Panc1 (cell line): ENCODE data around the gene GADD45G. TPM values are rescaled to one million over a fixed set of nuclear protein-coding genes. Genes with fewer than 3 reads are reported as not detected.
A peak's percentile ranks its signal among the peaks of the same experiment; 100 is the strongest.

Source experiments
- ATAC-seq: fragments of 200-7000 bp; cut with Tn5 transposase; 2 replicates; pipeline ENCODE4 v1.9.1; 2020; ENCODE audit warnings: mild to moderate bottlenecking, moderate library complexity
- BruUV-seq: library from RNA; stranded (reverse); fragments of 400-500 nt; replicated peaks from 2 replicates; lab custom pipeline; 2021; lab: Mats Ljungman, UMichigan
- CTCF ChIA-PET: fragments of 300-600 bp; sonication (Branson Sonifier 250); formaldehyde crosslinking; loops from one replicate; lab custom pipeline; 2022; ENCODE audit warnings: antibody characterized with exemption; lab: Charles Lee
- POLR2A ChIA-PET: fragments of 300-600 bp; sonication (Branson Sonifier 250); formaldehyde crosslinking; loops from one replicate; lab custom pipeline; 2022; ENCODE audit warnings: antibody characterized with exemption; lab: Charles Lee
- DNase-seq: peaks from one replicate; pipeline ENCODE4 v3.0.0-alpha.2; 2010; ENCODE audit warnings: low read depth, low spot score
- H3K27ac ChIP-seq: 2 replicates; pipeline ENCODE4 v1.5.1; 2011; ENCODE audit warnings: mild to moderate bottlenecking, low read length, inconsistent platforms
- H3K27me3 ChIP-seq: fragments of 200-500 bp; sonication (Bioruptor generic); 2 replicates; pipeline ENCODE4 v1.6.0; 2014; ENCODE audit warnings: low read length, inconsistent platforms; ENCODE audit not compliant: control insufficient read depth, insufficient read depth
- H3K36me3 ChIP-seq: fragments of 200-500 bp; sonication (Bioruptor generic); 2 replicates; pipeline ENCODE4 v1.5.1; 2014; ENCODE audit warnings: inconsistent platforms, mild to moderate bottlenecking, low read length, moderate library complexity; ENCODE audit not compliant: control insufficient read depth, insufficient read depth
- H3K4me1 ChIP-seq: 2 replicates; pipeline ENCODE4 v1.5.1; 2011; ENCODE audit warnings: inconsistent platforms, mild to moderate bottlenecking, low read length, moderate library complexity; ENCODE audit not compliant: control insufficient read depth, insufficient read depth
- H3K4me3 ChIP-seq, 2 experiments: 2 replicates each; pipeline ENCODE4 v1.5.1; 2011 to 2012; ENCODE audit warnings: low read depth in 2 of 2, low read length in 2 of 2, mild to moderate bottlenecking in 2 of 2, inconsistent platforms in 1 of 2, moderate library complexity in 1 of 2
- H3K9me3 ChIP-seq: fragments of 200-500 bp; sonication (Bioruptor generic); 2 replicates; pipeline ENCODE4 v1.5.1; 2014; ENCODE audit warnings: low read depth, mild to moderate bottlenecking, inconsistent platforms, low read length, moderate library complexity; ENCODE audit not compliant: control insufficient read depth, insufficient read depth
- POLR2AphosphoS5 ChIP-seq: IDR thresholded peaks from 2 replicates; pipeline ENCODE4 v1.6.1; 2012; ENCODE audit warnings: mild to moderate bottlenecking, low read depth, low read length, moderate library complexity
- SIN3A ChIP-seq: IDR thresholded peaks from 2 replicates; pipeline ENCODE4 v1.6.1; 2012; ENCODE audit warnings: low read depth, mild to moderate bottlenecking, low read length, moderate library complexity, borderline replicate concordance; ENCODE audit not compliant: insufficient read depth
- TCF7L2 ChIP-seq: IDR thresholded peaks from 2 replicates; pipeline ENCODE4 v1.6.1; 2011; ENCODE audit warnings: mild to moderate bottlenecking, low read depth, low read length, inconsistent platforms
- in situ Hi-C: cut with HindIII; loops from 2 replicates; pipeline ENCODE4 v1.10.0; 2016; ENCODE audit warnings: low sequenced_read_pairs, low pct_unique_long_range_greater_than_20kb
- intact Hi-C: fragments of 100-400 bp; cut with micrococcal nuclease; formaldehyde crosslinking; loops from one replicate; pipeline ENCODE4 v1.10.0; 2022; ENCODE audit not compliant: unreplicated experiment
- total RNA-seq: library from RNA; stranded (reverse); gene quantifications from one replicate; pipeline ENCODE4 v1.2.1, GENCODE V29; 2021; ENCODE audit not compliant: unreplicated experiment
- TF ChIP-seq, protein P1 (sequence below), 2 experiments: IDR thresholded peaks; 2 replicates each; pipeline ENCODE4 v1.6.1; 2011 to 2012; ENCODE audit warnings: low read depth in 2 of 2, control low read depth in 1 of 2, low read length in 1 of 2, mild to moderate bottlenecking in 1 of 2, moderate library complexity in 1 of 2; ENCODE audit not compliant: insufficient read depth in 1 of 2
- TF ChIP-seq, protein P2 (sequence below): fragments of 450-650 bp; IDR thresholded peaks from 2 replicates; pipeline ENCODE4 v1.5.1; 2017; ENCODE audit warnings: mild to moderate bottlenecking

Gene GADD45G
- total RNA-seq, 1 experiment from 2014 or later: 1.2 TPM

DNA sequence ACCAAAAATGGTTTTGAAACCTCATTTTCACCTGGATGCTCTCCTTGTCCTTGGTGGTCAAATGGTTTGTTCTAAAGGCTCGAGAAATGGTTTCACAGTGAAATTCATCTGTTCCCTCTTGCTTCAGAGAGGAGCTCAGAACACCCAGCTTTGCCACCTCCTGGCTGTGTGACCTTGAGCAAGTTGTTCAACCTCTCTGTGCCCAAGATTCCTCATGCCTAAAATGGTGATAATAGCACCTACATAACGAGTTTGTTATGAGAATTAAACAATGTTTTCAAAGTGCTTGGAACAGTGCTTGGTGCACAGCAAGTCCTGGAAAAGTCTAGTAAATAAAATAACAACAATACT lies 6.5 kb upstream of the GADD45G start:
- no peak for DNase-seq
- BruUV-seq: no TSS peak
- H3K4me1 ChIP-seq: peaks cover 2% of the 10 kb centered on the region; the same call in 1 of the 2 replicates
- in situ Hi-C loops (no loop called here), intact Hi-C loops (loop anchor here (10.0 kb wide), 1 partner anchor 626 kb away; no protein-coding TSS in a partner anchor)
- H3K27me3 ChIP-seq: no peaks in the 10 kb centered on the region; the same call in 1 of the 2 replicates
- no peak for ATAC-seq
- POLR2A ChIA-PET: interaction anchor here (0.5 kb wide), 1 partner anchor 13 kb away, joined by 5 read pairs; no protein-coding TSS in a partner anchor
- H3K27ac ChIP-seq: no peak overlapping the region
- no peaks in the 10 kb centered on the region for H3K36me3 ChIP-seq
- H3K9me3 ChIP-seq: no peaks in the 10 kb centered on the region
- TF ChIP-seq, protein P1, sequence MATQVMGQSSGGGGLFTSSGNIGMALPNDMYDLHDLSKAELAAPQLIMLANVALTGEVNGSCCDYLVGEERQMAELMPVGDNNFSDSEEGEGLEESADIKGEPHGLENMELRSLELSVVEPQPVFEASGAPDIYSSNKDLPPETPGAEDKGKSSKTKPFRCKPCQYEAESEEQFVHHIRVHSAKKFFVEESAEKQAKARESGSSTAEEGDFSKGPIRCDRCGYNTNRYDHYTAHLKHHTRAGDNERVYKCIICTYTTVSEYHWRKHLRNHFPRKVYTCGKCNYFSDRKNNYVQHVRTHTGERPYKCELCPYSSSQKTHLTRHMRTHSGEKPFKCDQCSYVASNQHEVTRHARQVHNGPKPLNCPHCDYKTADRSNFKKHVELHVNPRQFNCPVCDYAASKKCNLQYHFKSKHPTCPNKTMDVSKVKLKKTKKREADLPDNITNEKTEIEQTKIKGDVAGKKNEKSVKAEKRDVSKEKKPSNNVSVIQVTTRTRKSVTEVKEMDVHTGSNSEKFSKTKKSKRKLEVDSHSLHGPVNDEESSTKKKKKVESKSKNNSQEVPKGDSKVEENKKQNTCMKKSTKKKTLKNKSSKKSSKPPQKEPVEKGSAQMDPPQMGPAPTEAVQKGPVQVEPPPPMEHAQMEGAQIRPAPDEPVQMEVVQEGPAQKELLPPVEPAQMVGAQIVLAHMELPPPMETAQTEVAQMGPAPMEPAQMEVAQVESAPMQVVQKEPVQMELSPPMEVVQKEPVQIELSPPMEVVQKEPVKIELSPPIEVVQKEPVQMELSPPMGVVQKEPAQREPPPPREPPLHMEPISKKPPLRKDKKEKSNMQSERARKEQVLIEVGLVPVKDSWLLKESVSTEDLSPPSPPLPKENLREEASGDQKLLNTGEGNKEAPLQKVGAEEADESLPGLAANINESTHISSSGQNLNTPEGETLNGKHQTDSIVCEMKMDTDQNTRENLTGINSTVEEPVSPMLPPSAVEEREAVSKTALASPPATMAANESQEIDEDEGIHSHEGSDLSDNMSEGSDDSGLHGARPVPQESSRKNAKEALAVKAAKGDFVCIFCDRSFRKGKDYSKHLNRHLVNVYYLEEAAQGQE (IDR thresholded peaks at IDR 0.05; ENCODE audit: insufficient read depth in 1 of 2, low read depth in 2 of 2, low read length in 1 of 2): no peak
- TF ChIP-seq, protein P2, sequence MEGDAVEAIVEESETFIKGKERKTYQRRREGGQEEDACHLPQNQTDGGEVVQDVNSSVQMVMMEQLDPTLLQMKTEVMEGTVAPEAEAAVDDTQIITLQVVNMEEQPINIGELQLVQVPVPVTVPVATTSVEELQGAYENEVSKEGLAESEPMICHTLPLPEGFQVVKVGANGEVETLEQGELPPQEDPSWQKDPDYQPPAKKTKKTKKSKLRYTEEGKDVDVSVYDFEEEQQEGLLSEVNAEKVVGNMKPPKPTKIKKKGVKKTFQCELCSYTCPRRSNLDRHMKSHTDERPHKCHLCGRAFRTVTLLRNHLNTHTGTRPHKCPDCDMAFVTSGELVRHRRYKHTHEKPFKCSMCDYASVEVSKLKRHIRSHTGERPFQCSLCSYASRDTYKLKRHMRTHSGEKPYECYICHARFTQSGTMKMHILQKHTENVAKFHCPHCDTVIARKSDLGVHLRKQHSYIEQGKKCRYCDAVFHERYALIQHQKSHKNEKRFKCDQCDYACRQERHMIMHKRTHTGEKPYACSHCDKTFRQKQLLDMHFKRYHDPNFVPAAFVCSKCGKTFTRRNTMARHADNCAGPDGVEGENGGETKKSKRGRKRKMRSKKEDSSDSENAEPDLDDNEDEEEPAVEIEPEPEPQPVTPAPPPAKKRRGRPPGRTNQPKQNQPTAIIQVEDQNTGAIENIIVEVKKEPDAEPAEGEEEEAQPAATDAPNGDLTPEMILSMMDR: peak; percentile 55
- H3K4me3 ChIP-seq: no peak overlapping the region
- CTCF ChIA-PET: interaction anchor here (1.3 to 1.4 kb wide), 3 partner anchors 497 to 501 kb away, joined by 5 to 14 read pairs (median 6); no protein-coding TSS in a partner anchor

DNA sequence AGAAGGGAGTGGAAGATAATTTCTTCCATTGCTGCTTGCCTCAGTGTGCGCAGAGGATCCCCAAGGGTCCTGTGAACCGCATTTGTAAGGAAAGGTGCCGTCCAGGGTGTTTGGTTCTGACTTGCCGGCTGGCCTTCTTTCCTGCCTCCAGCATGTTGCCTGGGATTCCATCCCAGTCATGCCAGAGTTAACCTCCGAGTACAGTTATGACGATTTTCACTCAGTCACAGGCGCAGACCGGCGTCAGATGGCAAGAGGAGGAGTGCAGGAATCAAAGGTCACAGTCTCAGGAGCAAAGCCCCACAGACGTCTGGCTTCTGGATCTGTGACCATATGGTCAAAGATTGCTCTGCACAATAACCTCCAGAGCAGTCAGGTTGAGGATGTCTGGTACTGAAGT lies 5.9 kb upstream of the GADD45G start:
- no peaks in the 10 kb centered on the region; the same call in 1 of the 2 replicates for H3K27me3 ChIP-seq
- no peak for DNase-seq

More for the DNA sequence above, 5.9 kb upstream of the GADD45G start:
- ChIA-PET POLR2A (interaction anchor here (0.5 kb wide), 1 partner anchor 14 kb away, joined by 5 read pairs; no protein-coding TSS in a partner anchor), CTCF (interaction anchor here (1.3 to 1.4 kb wide), 2 partner anchors 499 to 501 kb away, joined by 5 to 14 read pairs; no protein-coding TSS in a partner anchor)
- in situ Hi-C loops: no loop called here
- H3K27ac ChIP-seq: no peak overlapping the region
- H3K4me3 ChIP-seq: no peak overlapping the region
- no peaks in the 10 kb centered on the region for H3K36me3 ChIP-seq
- ATAC-seq: no peak
- TF ChIP-seq SIN3A: no peak
- TF ChIP-seq, protein P1 (IDR thresholded peaks at IDR 0.05; ENCODE audit: insufficient read depth in 1 of 2, low read depth in 2 of 2, low read length in 1 of 2): no peak
- no peak for TF ChIP-seq TCF7L2
- no peak for TF ChIP-seq POLR2AphosphoS5
- TF ChIP-seq, protein P2: no peak
- intact Hi-C loops: loop anchor here (10.0 kb wide), 1 partner anchor 626 kb away; no protein-coding TSS in a partner anchor
- no peaks in the 10 kb centered on the region for H3K9me3 ChIP-seq
- BruUV-seq: no TSS peak
- peaks cover 5% of the 10 kb centered on the region; the same call in 1 of the 2 replicates for H3K4me1 ChIP-seq
